Stimulated activated CD4-positive, alpha-beta T cell treated with anti-CD3 and anti-CD28 coated beads, Interleukin-4, amount 100 ng/mL, for 24 hours (primary cell): ENCODE data around the gene FGA.
"Not testable (repeated sequence)": the region's sequence is repeated elsewhere in the genome, so short reads cannot be mapped to it uniquely, and the experiment has no call there.

Experiments used
- DNase-seq: peaks from one replicate; pipeline ENCODE4 v3.0.0-alpha.2; 2020

Gene FGA

GRCh38 chr4:154606728-154607723 is 16.5 kb upstream of the FGA start:
- no peak for DNase-seq

GRCh38 chr4:154604696-154605200 is 14.2 kb upstream of the FGA start:
- no peak for DNase-seq

GRCh38 chr4:154603033-154603943 is 12.7 kb upstream of the FGA start:
- no peak for DNase-seq

- no peak for DNase-seq
These were observed 12.0 kb upstream of the FGA start for GRCh38 chr4:154602404-154603020.

- DNase-seq: no peak
These were observed 7.5 kb upstream of the FGA start for GRCh38 chr4:154597798-154598774.

GRCh38 chr4:154597281-154597680 is 6.7 kb upstream of the FGA start:
- DNase-seq: not testable (repeated sequence)

- no peak for DNase-seq
These were observed 5.3 kb upstream of the FGA start for GRCh38 chr4:154595807-154596206.

- not testable (repeated sequence) for DNase-seq
These were observed 3.8 kb upstream of the FGA start for GRCh38 chr4:154594343-154594742.

GRCh38 chr4:154593868-154594267 is 3.3 kb upstream of the FGA start:
- no peak for DNase-seq

- DNase-seq: no peak
These were observed 1.3 kb upstream of the FGA start for GRCh38 chr4:154591890-154592289.

GRCh38 chr4:154589296-154590197 is 995 bp downstream of the FGA start:
- no peak for DNase-seq

GRCh38 chr4:154588198-154588597 is 2.3 kb downstream of the FGA start:
- no peak for DNase-seq

- no peak for DNase-seq
These were observed 4.1 kb downstream of the FGA start for GRCh38 chr4:154586296-154587033.

- DNase-seq: no peak
These were observed 5.0 kb downstream of the FGA start for GRCh38 chr4:154585369-154586018.

GRCh38 chr4:154584259-154584658 is 6.3 kb downstream of the FGA start:
- no peak for DNase-seq

GRCh38 chr4:154583677-154584076 is 6.9 kb downstream of the FGA start:
- no peak for DNase-seq

GRCh38 chr4:154583230-154583629 is 7.3 kb downstream of the FGA start:
- no peak for DNase-seq

GRCh38 chr4:154582723-154583122 is 7.8 kb downstream of the FGA start:
- DNase-seq: no peak

GRCh38 chr4:154579927-154580326 is 10.6 kb downstream of the FGA start:
- no peak for DNase-seq
